ENCODE data around the gene ASB7.
"Not testable (repeated sequence)": the region's sequence is repeated elsewhere in the genome, so short reads cannot be mapped to it uniquely, and the experiment has no call there.

ASB7 gene

GRCh38 chr15:100602064-100602822 lies at the start of gene ASB7, which contains the start of gene LINS1:
Gene ASB7 (plus strand): TSS chr15:100602589. CDS start chr15:100612217, 9,628 bp downstream.
Gene LINS1 (minus strand): TSS chr15:100602184. CDS start chr15:100580842, 21,342 bp downstream.
- peak; percentile 98 for DNase-seq

- DNase-seq = no peak
Measured at GRCh38 chr15:100553468-100553867, 48.9 kb upstream of the ASB7 start.

- DNase-seq = no peak
Measured at GRCh38 chr15:100558771-100559254, 43.6 kb upstream of the ASB7 start.

- no peak for DNase-seq
Measured at GRCh38 chr15:100559330-100559729, 43.1 kb upstream of the ASB7 start.

- no peak for DNase-seq
Measured at GRCh38 chr15:100560323-100560722, 42.1 kb upstream of the ASB7 start.

GRCh38 chr15:100565591-100565990 lies 36.8 kb upstream of the ASB7 start:
- no peak for DNase-seq

- no peak for DNase-seq
Measured at GRCh38 chr15:100566850-100567628, 35.4 kb upstream of the ASB7 start.

GRCh38 chr15:100569391-100569790 lies 33.0 kb upstream of the ASB7 start:
- no peak for DNase-seq

GRCh38 chr15:100570275-100570674 lies 32.1 kb upstream of the ASB7 start:
- DNase-seq = no peak

GRCh38 chr15:100570735-100571313 lies 31.6 kb upstream of the ASB7 start:
- DNase-seq = no peak

- DNase-seq = no peak
Measured at GRCh38 chr15:100571592-100572167, 30.7 kb upstream of the ASB7 start.

- DNase-seq = peak; percentile 2
Measured at GRCh38 chr15:100572362-100572983, 29.9 kb upstream of the ASB7 start.

- no peak for DNase-seq
Measured at GRCh38 chr15:100573526-100573925, 28.9 kb upstream of the ASB7 start.

- no peak for DNase-seq
Measured at GRCh38 chr15:100580414-100580813, 22.0 kb upstream of the ASB7 start.

GRCh38 chr15:100588638-100589242 lies 13.6 kb upstream of the ASB7 start:
- DNase-seq = no peak

GRCh38 chr15:100591163-100591562 lies 11.2 kb upstream of the ASB7 start:
- not testable (repeated sequence) for DNase-seq

GRCh38 chr15:100591835-100592234 lies 10.6 kb upstream of the ASB7 start:
- no peak for DNase-seq

- DNase-seq = no peak
Measured at GRCh38 chr15:100592898-100593297, 9.5 kb upstream of the ASB7 start.

GRCh38 chr15:100593431-100593830 lies 9.0 kb upstream of the ASB7 start:
- no peak for DNase-seq

GRCh38 chr15:100595964-100596363 lies 6.4 kb upstream of the ASB7 start:
- DNase-seq = no peak

GRCh38 chr15:100596792-100597191 lies 5.6 kb upstream of the ASB7 start:
- no peak for DNase-seq

- no peak for DNase-seq
Measured at GRCh38 chr15:100597862-100598261, 4.5 kb upstream of the ASB7 start.
